CD4-positive, alpha-beta memory T cell (primary cell): Measurements from ENCODE around the gene KCNA2. TPM values are rescaled to one million over a fixed set of nuclear protein-coding genes. Genes with fewer than 3 reads are reported as not detected.

Experiments
- CTCF ChIA-PET: fragments of 350-600 bp; sonication (Branson Sonifier 250); formaldehyde crosslinking; loops from one replicate; lab custom pipeline; 2021; ENCODE audit warnings: inconsistent platforms; ENCODE audit not compliant: partially characterized antibody; lab: Charles Lee
- POLR2A ChIA-PET: fragments of 350-600 bp; sonication (Branson Sonifier 250); formaldehyde crosslinking; loops from one replicate; lab custom pipeline; 2021; ENCODE audit not compliant: partially characterized antibody; lab: Charles Lee
- DNase-seq, 5 donors: peaks; one replicate each; pipeline versions ENCODE4 v3.0.0 to v3.0.0-alpha.2; 2020 to 2022; ENCODE audit warnings: mixed read lengths in 1 of 5
- H3K27ac ChIP-seq: one replicate; pipeline ENCODE4 v1.7.0; 2013; ENCODE audit warnings: low read depth, low read length
- H3K27me3 ChIP-seq: 2 replicates; pipeline ENCODE4 v1.7.0; 2013; ENCODE audit warnings: mild to moderate bottlenecking, low read length, moderate library complexity; ENCODE audit not compliant: insufficient read depth
- H3K36me3 ChIP-seq: 2 replicates; pipeline ENCODE4 v1.7.0; 2013; ENCODE audit warnings: mild to moderate bottlenecking, low read length, moderate library complexity; ENCODE audit not compliant: insufficient read depth
- H3K4me1 ChIP-seq: 2 replicates; pipeline ENCODE4 v1.7.0; 2013; ENCODE audit warnings: mild to moderate bottlenecking, low read length, moderate library complexity; ENCODE audit not compliant: insufficient read depth
- H3K4me3 ChIP-seq, 2 donors: one replicate each; pipeline ENCODE4 v1.7.0; 2013; ENCODE audit warnings: low read length in 2 of 2, mild to moderate bottlenecking in 1 of 2
- H3K9me3 ChIP-seq, 2 donors: one replicate each; pipeline ENCODE4 v1.7.0; 2013; ENCODE audit warnings: low read length in 2 of 2, control low read depth in 1 of 2; ENCODE audit not compliant: control insufficient read depth in 1 of 2
- H3K27ac Mint-ChIP-seq, 7 donors: one replicate each; pipeline ENCODE4 v1.8.0; 2020 to 2021; ENCODE audit warnings: mixed read lengths in 7 of 7, mild to moderate bottlenecking in 6 of 7, inconsistent platforms in 3 of 7, moderate library complexity in 3 of 7
- H3K27me3 Mint-ChIP-seq, 2 donors: one replicate each; pipeline ENCODE4 v1.8.0; 2020 to 2021; ENCODE audit warnings: mixed read lengths in 2 of 2
- H3K36me3 Mint-ChIP-seq, 2 donors: one replicate each; pipeline ENCODE4 v1.8.0; 2020 to 2021; ENCODE audit warnings: mixed read lengths in 2 of 2, inconsistent platforms in 1 of 2, mild to moderate bottlenecking in 1 of 2
- H3K4me1 Mint-ChIP-seq, 4 donors: one replicate each; pipeline ENCODE4 v1.8.0; 2020 to 2021; ENCODE audit warnings: mixed read lengths in 4 of 4, mild to moderate bottlenecking in 1 of 4
- H3K4me3 Mint-ChIP-seq, 8 donors: one replicate each; pipeline ENCODE4 v1.8.0; 2020 to 2021; ENCODE audit warnings: mixed read lengths in 8 of 8, mild to moderate bottlenecking in 7 of 8, moderate library complexity in 6 of 8, inconsistent platforms in 3 of 8
- H3K9me3 Mint-ChIP-seq, 8 donors: one replicate each; pipeline ENCODE4 v1.8.0; 2020 to 2021; ENCODE audit warnings: mixed read lengths in 8 of 8, mild to moderate bottlenecking in 5 of 8, inconsistent platforms in 3 of 8, moderate library complexity in 1 of 8
- intact Hi-C: fragments of 100-400 bp; cut with micrococcal nuclease; formaldehyde crosslinking; loops from one replicate; pipeline ENCODE4 v1.15.1; 2023
- polyA plus RNA-seq, 2 donors: library from polyadenylated mRNA; unstranded; fragments of 300-500 nt; fragmentation: Illumina TruSeq; gene quantifications; one replicate each; pipeline ENCODE4 v1.2.3, GENCODE V29; 2021
- total RNA-seq, 2 experiments: library from RNA; stranded (reverse); gene quantifications; one replicate each; pipeline ENCODE4 v1.2.3, GENCODE V29; 2021

The KCNA2 gene
- total and polyA plus RNA-seq, 4 experiments from 2014 or later = 0.26 to 2.2 (median 1.1) TPM

DNA sequence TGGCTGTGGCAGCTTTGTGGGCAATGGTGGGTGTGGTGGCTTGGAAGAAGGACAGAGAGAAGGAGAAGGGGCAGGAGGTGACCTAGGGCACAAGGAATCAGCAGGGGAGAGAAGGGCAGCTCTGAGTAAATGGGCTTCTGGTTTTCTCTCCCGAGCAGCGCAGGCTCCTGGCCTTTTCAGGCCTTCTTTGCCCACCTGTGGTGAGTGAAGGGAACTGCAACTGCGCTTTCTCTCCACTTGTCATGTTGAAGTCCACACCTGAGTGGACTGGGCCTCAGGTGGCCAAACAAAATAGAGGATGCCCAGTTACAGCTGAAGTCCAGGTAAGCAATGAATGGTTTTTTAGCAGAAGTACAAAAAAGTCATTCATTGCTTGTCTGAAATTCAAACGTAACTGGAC is 57.8 kb downstream of the KCNA2 start:
- ChIA-PET POLR2A (no interaction called here), CTCF (interaction anchor here (1.2 kb wide), 1 partner anchor 12 kb away, joined by 3 read pairs; no protein-coding TSS in a partner anchor)
- H3K27ac Mint-ChIP-seq = no peak overlapping the region
- Histone ChIP-seq H3K4me1 (no peaks in the 10 kb centered on the region), H3K27me3 (no peaks in the 10 kb centered on the region), H3K9me3 (no peaks in the 10 kb centered on the region), H3K4me3 (no peak overlapping the region), H3K27ac (no peak overlapping the region), H3K36me3 (no peaks in the 10 kb centered on the region)
- no peak for DNase-seq
- H3K27me3 Mint-ChIP-seq = peaks cover 15 to 25% of the 10 kb centered on the region in 2 donors
- intact Hi-C loops = no loop called here
- H3K36me3 Mint-ChIP-seq = no peaks in the 10 kb centered on the region
- no peaks in the 10 kb centered on the region for H3K9me3 Mint-ChIP-seq
- no peak overlapping the region for H3K4me3 Mint-ChIP-seq
- no peaks in the 10 kb centered on the region for H3K4me1 Mint-ChIP-seq

DNA sequence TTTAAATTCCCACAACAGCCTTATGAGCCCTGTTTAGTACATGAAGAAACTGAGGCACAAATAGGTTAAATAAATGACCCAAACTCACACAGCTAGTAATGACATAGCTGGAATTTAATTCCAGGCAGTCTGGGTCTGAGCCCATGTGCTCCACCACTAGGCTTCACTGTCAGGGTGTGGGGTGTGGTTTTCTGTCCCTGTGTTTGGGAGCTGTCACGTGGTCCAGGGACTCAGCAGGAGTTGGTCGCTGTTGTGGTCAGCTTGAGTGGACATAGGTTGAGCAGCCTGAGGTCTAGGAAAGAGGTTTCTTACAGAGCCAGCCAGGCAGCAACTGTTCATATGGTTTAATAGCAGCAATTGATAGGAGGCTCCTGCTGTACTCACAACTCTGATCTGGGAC is 59.1 kb downstream of the KCNA2 start:
- Histone ChIP-seq H3K36me3 (no peaks in the 10 kb centered on the region), H3K4me1 (no peaks in the 10 kb centered on the region), H3K27ac (no peak overlapping the region), H3K4me3 (no peak overlapping the region), H3K9me3 (no peaks in the 10 kb centered on the region), H3K27me3 (no peaks in the 10 kb centered on the region)
- peaks cover 11 to 17% of the 10 kb centered on the region in 2 donors for H3K27me3 Mint-ChIP-seq
- no peak overlapping the region for H3K27ac Mint-ChIP-seq
- CTCF ChIA-PET = no interaction called here
- no peaks in the 10 kb centered on the region for H3K36me3 Mint-ChIP-seq
- POLR2A ChIA-PET = no interaction called here
- intact Hi-C loops = no loop called here
- no peak for DNase-seq
- H3K4me1 Mint-ChIP-seq = no peaks in the 10 kb centered on the region
- no peak overlapping the region for H3K4me3 Mint-ChIP-seq
- no peaks in the 10 kb centered on the region for H3K9me3 Mint-ChIP-seq

DNA sequence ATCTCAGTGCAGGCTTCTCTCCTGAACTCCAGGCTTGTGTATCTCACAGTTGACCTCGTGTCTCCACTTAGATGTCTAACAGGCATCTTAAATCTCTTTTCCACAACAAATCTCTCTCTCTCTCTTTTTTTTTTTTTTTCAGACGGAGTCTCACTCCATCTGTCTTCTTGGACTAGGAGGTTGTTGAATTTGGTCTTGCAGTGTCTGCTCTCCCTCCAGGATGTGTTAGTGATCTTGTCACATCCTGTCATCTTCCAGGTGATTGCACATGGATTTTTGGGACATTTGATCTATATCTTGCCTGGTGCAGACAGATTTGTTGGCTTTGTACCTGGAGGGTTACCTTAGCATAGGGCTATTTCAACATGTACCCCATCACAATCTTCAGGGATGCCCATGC is 60.7 kb downstream of the KCNA2 start:
- Mint-ChIP-seq H3K4me3 (no peak overlapping the region), H3K27me3 (peaks cover 6 to 13% of the 10 kb centered on the region in 2 donors)
- POLR2A ChIA-PET = no interaction called here

DNA sequence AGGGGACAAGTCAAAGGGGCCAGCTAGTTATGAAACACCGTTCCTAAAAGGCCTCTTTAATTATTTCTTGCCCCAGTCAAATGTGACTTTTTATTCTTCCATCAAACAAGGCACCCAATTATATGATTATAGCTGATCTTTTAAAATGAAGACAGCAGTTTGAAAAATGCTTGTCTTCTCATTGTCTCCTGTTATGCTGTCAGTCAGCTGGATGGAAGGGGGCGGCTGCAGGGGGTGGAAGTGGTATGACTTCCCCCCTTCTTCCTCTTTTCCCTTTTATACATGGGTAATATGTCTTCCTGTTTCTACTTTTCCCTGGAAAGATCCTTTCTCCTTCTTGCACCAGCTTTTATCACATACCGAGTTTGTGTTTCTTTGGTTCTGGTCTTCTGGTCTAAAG is 61.4 kb downstream of the KCNA2 start:
- Mint-ChIP-seq H3K9me3 (no peaks in the 10 kb centered on the region), H3K36me3 (no peaks in the 10 kb centered on the region), H3K27ac (no peak overlapping the region), H3K4me3 (no peak overlapping the region), H3K4me1 (no peaks in the 10 kb centered on the region), H3K27me3 (peaks cover 7 to 13% of the 10 kb centered on the region in 2 donors)
- DNase-seq = no peak
- no peak overlapping the region for H3K4me3 ChIP-seq
- intact Hi-C loops = no loop called here
- H3K9me3 ChIP-seq = no peaks in the 10 kb centered on the region
- H3K36me3 ChIP-seq = no peaks in the 10 kb centered on the region
- no peaks in the 10 kb centered on the region for H3K4me1 ChIP-seq
- POLR2A ChIA-PET = no interaction called here
- H3K27ac ChIP-seq = no peak overlapping the region
- CTCF ChIA-PET = interaction anchor here (1.1 kb wide), 1 partner anchor 49 kb away, joined by 4 read pairs; no protein-coding TSS in a partner anchor
- no peaks in the 10 kb centered on the region for H3K27me3 ChIP-seq

More for the DNA sequence above, 60.7 kb downstream of the KCNA2 start:
- Histone ChIP-seq H3K9me3 (no peaks in the 10 kb centered on the region), H3K4me3 (no peak overlapping the region), H3K36me3 (no peaks in the 10 kb centered on the region), H3K27ac (no peak overlapping the region), H3K4me1 (no peaks in the 10 kb centered on the region), H3K27me3 (no peaks in the 10 kb centered on the region)
- no peaks in the 10 kb centered on the region for H3K9me3 Mint-ChIP-seq
- DNase-seq = no peak
- CTCF ChIA-PET = interaction anchor here (1.1 kb wide), 1 partner anchor 50 kb away, joined by 4 read pairs; no protein-coding TSS in a partner anchor
- H3K27ac Mint-ChIP-seq = no peak overlapping the region
- no peaks in the 10 kb centered on the region for H3K4me1 Mint-ChIP-seq
- no peaks in the 10 kb centered on the region for H3K36me3 Mint-ChIP-seq
- intact Hi-C loops = no loop called here

Other genes starting within 250 kb of the KCNA2 start
- gene SLC16A4, start 215.3 kb downstream of the KCNA2 start, total RNA-seq = under 1 TPM; 0.39 to 0.90 TPM
- gene SLC16A4, start 215.3 kb downstream of the KCNA2 start, polyA plus RNA-seq = under 1 TPM; 0.29 to 0.73 TPM
- gene LAMTOR5, start 198.7 kb downstream of the KCNA2 start, total RNA-seq = 10 to 100 TPM; 64.5 to 69.6 TPM
- gene LAMTOR5, start 198.7 kb downstream of the KCNA2 start, polyA plus RNA-seq = 100 to 1,000 TPM; 264 to 325 TPM
- not detected for gene PROK1, start 155.2 kb downstream of the KCNA2 start, total RNA-seq
- not detected for gene PROK1, start 155.2 kb downstream of the KCNA2 start, polyA plus RNA-seq
- gene KCNA10, start 87.2 kb downstream of the KCNA2 start, total RNA-seq = not detected
- gene KCNA10, start 87.2 kb downstream of the KCNA2 start, polyA plus RNA-seq = not detected
- gene KCNA3, start 68.6 kb upstream of the KCNA2 start, total RNA-seq = 100 to 1,000 TPM; 124 TPM
- 10 to 100 TPM; 88.7 to 96.3 TPM for gene KCNA3, start 68.6 kb upstream of the KCNA2 start, polyA plus RNA-seq